Mesendoderm (in vitro differentiated cells): Measurements from ENCODE around the gene NSL1. TPM values are rescaled to one million over a fixed set of nuclear protein-coding genes. Genes with fewer than 3 reads are reported as not detected.
"Not testable (repeated sequence)": the region's sequence is repeated elsewhere in the genome, so short reads cannot be mapped to it uniquely, and the experiment has no call there.

Experiments used
- DNase-seq: peaks from one replicate; pipeline ENCODE4 v3.0.0; 2013
- H2AK5ac ChIP-seq: 2 replicates; pipeline ENCODE4 v1.6.1; 2013; ENCODE audit warnings: low read length, inconsistent platforms
- H2BK120ac ChIP-seq: 2 replicates; pipeline ENCODE4 v1.6.1; 2013; ENCODE audit warnings: low read depth, mild to moderate bottlenecking, low read length, moderate library complexity, mixed read lengths
- H2BK15ac ChIP-seq: replicated peaks from 2 replicates; pipeline ENCODE4 v1.6.1; 2013; ENCODE audit warnings: low read depth, mild to moderate bottlenecking, moderate library complexity
- H2BK5ac ChIP-seq: 2 replicates; pipeline ENCODE4 v1.6.1; 2013; ENCODE audit warnings: low read length, inconsistent platforms
- H3K18ac ChIP-seq: 2 replicates; pipeline ENCODE4 v1.6.1; 2013; ENCODE audit warnings: mild to moderate bottlenecking, low read length, mixed read lengths
- H3K23ac ChIP-seq: one replicate; pipeline ENCODE4 v1.6.1; 2013; ENCODE audit warnings: low read length
- H3K27ac ChIP-seq: 2 replicates; pipeline ENCODE4 v1.5.1; 2013; ENCODE audit warnings: low read depth, mild to moderate bottlenecking, inconsistent platforms, low read length, moderate library complexity
- H3K27me3 ChIP-seq: 2 replicates; pipeline ENCODE4 v1.6.1; 2013; ENCODE audit warnings: low read length, control low read depth, mild to moderate bottlenecking, inconsistent platforms; ENCODE audit not compliant: insufficient read depth, poor library complexity
- H3K36me3 ChIP-seq: 2 replicates; pipeline ENCODE4 v1.6.1; 2013; ENCODE audit warnings: low read length, inconsistent platforms; ENCODE audit not compliant: control insufficient read depth, insufficient read depth
- H3K4ac ChIP-seq: one replicate; pipeline ENCODE4 v1.6.1; 2013; ENCODE audit warnings: low read depth, mild to moderate bottlenecking, low read length, moderate library complexity
- H3K4me1 ChIP-seq: 2 replicates; pipeline ENCODE4 v1.6.1; 2013; ENCODE audit warnings: low read depth, low read length, inconsistent platforms; ENCODE audit not compliant: control insufficient read depth
- H3K4me2 ChIP-seq: 2 replicates; pipeline ENCODE4 v1.6.1; 2013; ENCODE audit warnings: low read length
- H3K4me3 ChIP-seq: 2 replicates; pipeline ENCODE4 v1.5.1; 2013; ENCODE audit warnings: mild to moderate bottlenecking, low read length
- H3K56ac ChIP-seq: one replicate; pipeline ENCODE4 v1.6.1; 2013; ENCODE audit warnings: low read length
- H3K79me1 ChIP-seq: 2 replicates; pipeline ENCODE4 v1.6.1; 2013; ENCODE audit warnings: low read length, inconsistent platforms
- H3K79me2 ChIP-seq: 2 replicates; pipeline ENCODE4 v1.6.1; 2013; ENCODE audit warnings: mild to moderate bottlenecking, low read length; ENCODE audit not compliant: control insufficient read depth, insufficient read depth
- H3K9ac ChIP-seq: 2 replicates; pipeline ENCODE4 v1.6.1; 2013; ENCODE audit warnings: low read length, inconsistent platforms
- H4K5ac ChIP-seq: one replicate; pipeline ENCODE4 v1.6.1; 2013; ENCODE audit warnings: low read length
- H4K8ac ChIP-seq: one replicate; pipeline ENCODE4 v1.6.1; 2013; ENCODE audit warnings: low read depth, mild to moderate bottlenecking, control low read depth, low read length, moderate library complexity
- WGBS: extraction: QIAGEN DNeasy Blood & Tissue Kit; methylation state at CpG from one replicate; pipeline ENCODE4 v1.1.7; 2013; ENCODE audit warnings: low lambda C conversion rate, missing lambda C conversion rate; ENCODE audit not compliant: insufficient coverage; ENCODE audit errors: extremely low coverage; 5-methylcytosine and 5-hydroxymethylcytosine counted together
- polyA plus RNA-seq, 2 experiments: library from polyadenylated mRNA; stranded (reverse); fragments of 200-250 nt; gene quantifications; one replicate each; pipeline ENCODE4 v1.2.3, GENCODE V29; 2013

Gene NSL1, protein sequence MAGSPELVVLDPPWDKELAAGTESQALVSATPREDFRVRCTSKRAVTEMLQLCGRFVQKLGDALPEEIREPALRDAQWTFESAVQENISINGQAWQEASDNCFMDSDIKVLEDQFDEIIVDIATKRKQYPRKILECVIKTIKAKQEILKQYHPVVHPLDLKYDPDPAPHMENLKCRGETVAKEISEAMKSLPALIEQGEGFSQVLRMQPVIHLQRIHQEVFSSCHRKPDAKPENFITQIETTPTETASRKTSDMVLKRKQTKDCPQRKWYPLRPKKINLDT
- polyA plus RNA-seq (2013, experiment 1 of 2), result 34.4 TPM
- polyA plus RNA-seq (2013, experiment 2 of 2), result 36.3 TPM

DNA sequence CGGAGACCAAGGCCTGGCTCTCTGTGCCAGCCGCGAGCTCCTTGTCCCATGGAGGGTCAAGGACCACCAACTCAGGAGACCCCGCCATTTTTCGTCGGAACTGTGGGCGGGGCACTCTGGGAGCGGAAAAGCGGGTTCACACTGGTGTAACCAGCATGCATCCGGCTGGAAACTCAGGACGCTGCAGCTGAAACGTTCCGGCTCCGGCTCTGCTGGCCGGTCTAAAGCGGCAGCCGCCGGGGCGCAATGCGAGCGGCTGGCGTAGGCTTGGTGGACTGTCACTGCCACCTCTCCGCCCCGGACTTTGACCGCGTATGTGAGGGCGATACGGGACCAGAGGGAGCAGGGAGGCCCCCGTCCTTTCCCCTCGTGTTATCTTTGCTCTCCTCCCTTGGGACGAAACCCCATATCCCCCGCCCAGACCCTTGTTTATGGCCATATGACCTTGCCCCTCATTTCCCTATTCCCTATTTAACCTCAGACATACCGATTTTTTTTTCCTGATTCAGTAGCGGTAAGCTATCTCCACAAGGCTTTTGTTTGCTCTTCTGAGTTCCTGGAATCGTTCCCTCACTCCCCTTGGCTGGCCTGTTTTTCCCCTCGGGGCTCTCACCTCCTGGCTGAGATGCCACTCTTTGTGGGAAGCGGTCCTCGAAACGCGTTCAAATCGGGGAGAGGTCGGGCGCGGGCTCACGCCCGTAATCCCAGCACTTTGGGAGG is at the start of gene NSL1, which contains the start of gene TATDN3:
Gene NSL1 (minus strand): TSS at position 102 of the 720 bp plus-strand sequence. CDS start 14 bp downstream, at position 88.
Gene TATDN3 (plus strand): TSS at position 219 of the 720 bp plus-strand sequence. CDS start 28 bp downstream, at position 247.
- Histone ChIP-seq H3K79me2 (peaks cover 5% of the 10 kb centered on the region), H3K4me3 (peak within 1 kb of the TSS; percentile 97), H4K8ac (no peak within 1 kb of the TSS), H4K5ac (no peak within 1 kb of the TSS), H2BK5ac (peak within 1 kb of the TSS; percentile 54), H3K18ac (peak within 1 kb of the TSS; percentile 15), H3K56ac (peak within 1 kb of the TSS; percentile 96), H3K27me3 (no peaks in the 10 kb centered on the region), H2BK120ac (no peak within 1 kb of the TSS), H2BK15ac (no peak within 1 kb of the TSS), H3K79me1 (no peaks in the 10 kb centered on the region), H3K23ac (no peak within 1 kb of the TSS), H3K4me1 (no peaks in the 10 kb centered on the region), H3K9ac (peak within 1 kb of the TSS; percentile 90), H3K4ac (peak within 1 kb of the TSS; percentile 71), H3K27ac (peak within 1 kb of the TSS; percentile 49), H3K4me2 (peak within 1 kb of the TSS; percentile 74), H3K36me3 (no peaks in the 10 kb centered on the region), H2AK5ac (no peak within 1 kb of the TSS)
- peak; percentile 96 for DNase-seq
- WGBS, result no CpG with 5 or more reads among the region's 46 CpGs

DNA sequence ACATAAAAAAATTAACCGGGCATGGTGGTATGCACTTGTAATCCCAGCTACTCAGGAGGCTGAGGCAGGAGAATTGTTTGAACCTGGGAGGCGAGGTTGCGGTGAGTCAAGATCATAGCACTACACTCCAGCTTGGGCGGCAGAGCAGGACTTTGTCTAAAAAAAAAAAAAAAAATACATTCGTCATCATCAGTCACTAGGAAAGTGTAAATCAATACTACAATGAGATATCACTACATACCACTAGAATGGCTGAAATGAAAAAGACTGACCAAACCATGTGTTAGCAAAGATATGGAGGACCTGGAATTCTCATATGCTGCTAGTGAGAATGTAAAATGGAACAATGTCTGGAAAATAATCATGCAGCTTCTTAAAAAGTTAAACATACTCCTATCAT is 46.6 kb upstream of the NSL1 start:
- no peak overlapping the region for H2AK5ac ChIP-seq
- no peaks in the 10 kb centered on the region for H3K27me3 ChIP-seq
- H3K4me3 ChIP-seq, result no peak overlapping the region
- H2BK5ac ChIP-seq, result no peak overlapping the region
- H3K36me3 ChIP-seq, result no peaks in the 10 kb centered on the region
- no peak for DNase-seq
- no peak overlapping the region for H3K9ac ChIP-seq
- H3K4me2 ChIP-seq, result no peak overlapping the region
- H3K4me1 ChIP-seq, result no peaks in the 10 kb centered on the region
- no peak overlapping the region for H4K8ac ChIP-seq
- H3K56ac ChIP-seq, result no peak overlapping the region
- H3K23ac ChIP-seq, result no peak overlapping the region
- H2BK15ac ChIP-seq, result no peak overlapping the region
- no peak overlapping the region for H4K5ac ChIP-seq
- no peak overlapping the region for H3K27ac ChIP-seq
- H2BK120ac ChIP-seq, result no peak overlapping the region
- no peak overlapping the region for H3K4ac ChIP-seq
- no peaks in the 10 kb centered on the region for H3K79me2 ChIP-seq
- no CpG with 5 or more reads among the region's 5 CpGs for WGBS
- no peak overlapping the region for H3K18ac ChIP-seq
- H3K79me1 ChIP-seq, result no peaks in the 10 kb centered on the region

DNA sequence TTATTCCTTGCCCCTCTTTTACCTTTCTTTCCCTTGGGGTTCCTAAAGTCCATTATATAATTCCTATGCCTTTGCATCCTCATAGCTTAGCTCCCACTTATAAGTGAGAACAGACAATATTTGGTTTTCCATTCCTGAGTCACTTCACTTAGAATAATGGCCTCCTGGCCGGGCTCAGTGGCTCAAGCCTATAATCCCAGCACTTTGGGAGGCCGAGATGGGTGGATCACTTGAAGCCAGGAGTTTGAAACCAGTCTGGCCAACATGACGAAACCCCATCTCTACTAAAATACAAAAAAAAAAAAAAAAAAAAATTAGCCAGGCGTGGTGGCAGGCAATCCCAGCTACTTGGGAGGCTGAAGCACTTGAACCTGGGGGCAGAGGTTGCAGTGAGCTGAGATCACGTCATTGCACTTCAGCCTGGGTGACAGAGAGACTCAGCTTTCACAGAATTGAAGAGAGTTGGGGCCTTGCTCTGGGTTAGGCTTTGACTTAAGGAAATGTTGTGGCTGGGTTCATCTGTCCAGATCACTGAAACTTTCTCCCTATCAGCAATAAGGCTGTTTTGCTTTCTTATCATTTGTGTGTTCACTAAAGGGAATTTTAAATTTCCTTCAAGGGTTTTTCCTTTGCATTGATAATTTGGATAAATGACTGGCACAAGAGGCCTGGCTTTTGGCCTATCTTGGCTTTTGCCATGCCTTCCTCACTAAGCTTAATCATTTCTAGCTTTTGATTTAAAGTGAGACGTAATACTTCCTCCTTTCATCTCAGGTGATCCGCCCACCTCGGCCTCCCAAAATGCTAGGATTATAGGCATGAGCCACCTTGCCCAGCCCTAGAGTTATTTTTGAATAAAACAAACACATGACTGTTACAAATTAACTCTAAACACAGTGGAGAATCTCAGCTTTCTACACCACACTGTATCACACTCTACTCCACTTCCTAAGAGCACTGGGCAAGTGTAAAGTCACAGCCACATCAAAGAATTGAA is 41.9 kb upstream of the NSL1 start:
- not testable (repeated sequence) for H3K27me3 ChIP-seq, H4K8ac ChIP-seq, H3K36me3 ChIP-seq, H2BK120ac ChIP-seq, H3K4me2 ChIP-seq, H4K5ac ChIP-seq, H2AK5ac ChIP-seq, H3K56ac ChIP-seq, H3K23ac ChIP-seq, H3K9ac ChIP-seq, H2BK5ac ChIP-seq, H3K79me2 ChIP-seq, H3K27ac ChIP-seq, H3K4me1 ChIP-seq, DNase-seq, H3K79me1 ChIP-seq, H3K18ac ChIP-seq, H2BK15ac ChIP-seq, H3K4me3 ChIP-seq, H3K4ac ChIP-seq
- no CpG with 5 or more reads among the region's 8 CpGs for WGBS

DNA sequence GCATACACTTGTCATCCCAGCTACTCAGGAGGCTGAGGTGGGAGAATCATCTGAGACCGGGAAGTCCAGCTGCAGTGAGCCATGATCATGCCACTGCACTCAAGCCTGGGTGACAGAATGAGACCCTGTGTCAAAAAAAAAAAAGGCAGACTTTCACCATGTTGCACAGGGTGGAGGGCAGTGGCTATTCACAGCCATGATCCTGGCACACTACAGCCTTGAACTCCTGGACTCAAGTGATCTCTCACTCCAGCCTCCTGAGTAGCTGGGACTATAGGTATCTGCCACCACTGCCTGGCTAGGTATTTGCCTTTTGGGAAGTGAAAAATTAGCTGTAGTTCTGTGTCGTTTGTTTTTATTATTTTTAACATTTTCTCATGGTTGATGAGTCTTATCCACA is 36.8 kb upstream of the NSL1 start:
- no peak overlapping the region for H3K4me2 ChIP-seq
- no peak for DNase-seq
- H4K5ac ChIP-seq, result no peak overlapping the region
- H2BK120ac ChIP-seq, result no peak overlapping the region
- no peaks in the 10 kb centered on the region for H3K4me1 ChIP-seq
- no peak overlapping the region for H3K9ac ChIP-seq
- H3K79me2 ChIP-seq, result no peaks in the 10 kb centered on the region
- H3K27me3 ChIP-seq, result no peaks in the 10 kb centered on the region
- no peak overlapping the region for H3K4me3 ChIP-seq
- no peak overlapping the region for H4K8ac ChIP-seq
- H3K56ac ChIP-seq, result no peak overlapping the region
- H3K18ac ChIP-seq, result no peak overlapping the region
- no peak overlapping the region for H3K23ac ChIP-seq
- no peaks in the 10 kb centered on the region for H3K79me1 ChIP-seq
- no peak overlapping the region for H2AK5ac ChIP-seq
- H2BK5ac ChIP-seq, result no peak overlapping the region
- no peak overlapping the region for H3K27ac ChIP-seq
- no peaks in the 10 kb centered on the region for H3K36me3 ChIP-seq
- no CpG with 5 or more reads among the region's 2 CpGs for WGBS
- no peak overlapping the region for H2BK15ac ChIP-seq
- H3K4ac ChIP-seq, result no peak overlapping the region

DNA sequence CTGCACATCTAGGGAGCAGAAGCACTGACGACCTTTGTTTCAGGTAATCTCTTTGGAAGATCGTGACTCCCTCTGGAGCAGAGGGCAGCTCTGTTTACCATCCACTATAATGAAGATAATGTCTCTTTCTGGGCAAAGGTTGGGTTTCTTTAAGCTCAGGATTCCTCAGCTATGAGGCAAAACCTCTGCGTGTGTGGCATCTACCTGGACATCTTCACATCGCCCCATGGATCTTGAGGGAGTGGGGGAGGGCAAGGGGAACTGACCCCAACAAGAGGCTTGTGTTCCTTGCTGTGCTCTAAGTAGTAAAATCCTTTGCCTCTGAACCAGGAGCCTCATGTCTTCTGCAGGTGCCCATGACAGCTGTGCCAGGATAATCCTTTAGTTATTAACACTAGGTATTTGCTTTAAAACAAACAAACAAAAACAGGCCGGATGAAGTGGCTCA is 36.3 kb upstream of the NSL1 start:
- H3K27me3 ChIP-seq, result no peaks in the 10 kb centered on the region
- H3K4ac ChIP-seq, result no peak overlapping the region
- H2BK15ac ChIP-seq, result no peak overlapping the region
- no peak overlapping the region for H2AK5ac ChIP-seq
- no peak overlapping the region for H2BK120ac ChIP-seq
- no peak overlapping the region for H3K4me3 ChIP-seq
- H3K23ac ChIP-seq, result no peak overlapping the region
- no CpG with 5 or more reads among the region's 5 CpGs for WGBS
- no peak overlapping the region for H3K4me2 ChIP-seq
- H3K18ac ChIP-seq, result no peak overlapping the region
- no peak overlapping the region for H2BK5ac ChIP-seq
- H4K8ac ChIP-seq, result no peak overlapping the region
- no peaks in the 10 kb centered on the region for H3K4me1 ChIP-seq
- H3K36me3 ChIP-seq, result no peaks in the 10 kb centered on the region
- no peak for DNase-seq
- no peak overlapping the region for H3K56ac ChIP-seq
- no peak overlapping the region for H4K5ac ChIP-seq
- no peak overlapping the region for H3K27ac ChIP-seq
- H3K9ac ChIP-seq, result no peak overlapping the region
- no peaks in the 10 kb centered on the region for H3K79me1 ChIP-seq
- no peaks in the 10 kb centered on the region for H3K79me2 ChIP-seq
